Body of pancreas (tissue), 4 donors: ENCODE data around the gene SLC17A2.

Experiments
- POLR2A ChIP-seq, 3 donors: fragments of 450-650 bp; IDR thresholded peaks; one replicate each; pipeline ENCODE4 v1.6.1; 2016; ENCODE audit warnings: antibody characterized with exemption in 3 of 3, mild to moderate bottlenecking in 2 of 3
- TF ChIP-seq, protein P1 (sequence below), 7 experiments: fragments of 450-650 bp in 4 of 7; fragments of 200-600 bp in 3 of 7; sonication (generic) in 3 of 7; IDR thresholded peaks; one replicate each; pipeline ENCODE4 v1.5.1; 2016 to 2019; ENCODE audit warnings: antibody characterized with exemption in 7 of 7

DNA sequence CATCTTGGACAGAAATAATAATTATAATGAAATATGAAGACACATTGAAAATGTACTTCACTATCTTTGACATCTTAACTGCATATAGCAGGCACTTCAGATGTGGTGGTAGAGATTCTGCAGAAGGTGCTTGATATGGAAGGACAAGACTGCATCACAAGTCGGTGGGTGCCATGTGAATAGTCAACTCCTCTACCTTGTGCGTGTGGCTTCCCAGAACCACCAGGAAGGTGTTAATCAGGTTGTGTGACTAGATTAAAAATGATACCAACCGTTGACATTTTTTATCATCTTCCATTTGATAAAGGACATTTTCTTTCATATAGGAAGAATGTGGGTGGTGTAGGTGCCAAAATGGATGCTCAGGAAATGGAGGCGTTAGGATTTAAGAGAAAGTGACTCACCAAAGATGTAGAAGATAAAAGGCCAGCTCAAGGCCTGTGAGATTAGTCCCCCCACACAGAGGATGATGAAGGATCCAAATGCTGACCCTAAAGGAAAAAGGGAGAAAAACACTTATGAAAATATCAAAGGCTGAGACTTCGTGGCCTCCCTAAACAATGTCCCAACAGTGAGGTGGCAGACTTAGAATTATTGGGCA is 12.3 kb downstream of the SLC17A2 start:
- no peak for TF ChIP-seq POLR2A (IDR thresholded peaks at IDR 0.05)
- TF ChIP-seq, protein P1, sequence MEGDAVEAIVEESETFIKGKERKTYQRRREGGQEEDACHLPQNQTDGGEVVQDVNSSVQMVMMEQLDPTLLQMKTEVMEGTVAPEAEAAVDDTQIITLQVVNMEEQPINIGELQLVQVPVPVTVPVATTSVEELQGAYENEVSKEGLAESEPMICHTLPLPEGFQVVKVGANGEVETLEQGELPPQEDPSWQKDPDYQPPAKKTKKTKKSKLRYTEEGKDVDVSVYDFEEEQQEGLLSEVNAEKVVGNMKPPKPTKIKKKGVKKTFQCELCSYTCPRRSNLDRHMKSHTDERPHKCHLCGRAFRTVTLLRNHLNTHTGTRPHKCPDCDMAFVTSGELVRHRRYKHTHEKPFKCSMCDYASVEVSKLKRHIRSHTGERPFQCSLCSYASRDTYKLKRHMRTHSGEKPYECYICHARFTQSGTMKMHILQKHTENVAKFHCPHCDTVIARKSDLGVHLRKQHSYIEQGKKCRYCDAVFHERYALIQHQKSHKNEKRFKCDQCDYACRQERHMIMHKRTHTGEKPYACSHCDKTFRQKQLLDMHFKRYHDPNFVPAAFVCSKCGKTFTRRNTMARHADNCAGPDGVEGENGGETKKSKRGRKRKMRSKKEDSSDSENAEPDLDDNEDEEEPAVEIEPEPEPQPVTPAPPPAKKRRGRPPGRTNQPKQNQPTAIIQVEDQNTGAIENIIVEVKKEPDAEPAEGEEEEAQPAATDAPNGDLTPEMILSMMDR (IDR thresholded peaks at IDR 0.05): no peak
